HG02588 (cell line): ENCODE results near the gene PCNT.
"Not testable (repeated sequence)": the region's sequence is repeated elsewhere in the genome, so short reads cannot be mapped to it uniquely, and the experiment has no call there.

Source experiments
- ATAC-seq: cut with Tn5 transposase; IDR thresholded peaks from one replicate; pipeline ENCODE4 v1.9.1; 2021; ENCODE audit warnings: mild to moderate bottlenecking, moderate library complexity; ENCODE audit not compliant: unreplicated experiment

Gene PCNT

DNA sequence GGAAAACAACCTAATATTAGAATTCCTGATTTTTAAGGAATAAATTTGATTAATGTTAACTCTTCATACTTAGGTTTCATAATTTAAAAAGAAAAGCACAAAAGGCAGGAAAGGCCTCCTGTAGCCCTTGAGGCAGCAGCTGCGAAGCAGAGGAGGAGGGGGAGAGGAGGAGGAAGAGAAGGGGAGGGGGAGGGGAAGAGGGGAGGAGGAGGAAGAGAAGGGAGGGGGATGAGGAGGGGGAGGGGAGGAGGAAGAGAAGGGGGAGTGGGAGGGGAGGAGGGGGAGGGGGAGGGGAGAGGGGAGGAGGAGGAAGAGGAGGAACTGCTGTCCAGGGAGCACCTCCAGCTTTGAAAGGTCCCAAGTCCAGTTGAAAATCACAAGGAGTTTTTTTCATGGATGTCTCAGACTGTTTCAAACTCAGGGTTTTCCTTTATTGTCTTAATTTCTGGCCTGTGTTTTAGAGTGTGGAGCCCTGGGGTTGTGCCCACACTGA lies 99.6 kb downstream of the PCNT start:
- ATAC-seq: no peak

DNA sequence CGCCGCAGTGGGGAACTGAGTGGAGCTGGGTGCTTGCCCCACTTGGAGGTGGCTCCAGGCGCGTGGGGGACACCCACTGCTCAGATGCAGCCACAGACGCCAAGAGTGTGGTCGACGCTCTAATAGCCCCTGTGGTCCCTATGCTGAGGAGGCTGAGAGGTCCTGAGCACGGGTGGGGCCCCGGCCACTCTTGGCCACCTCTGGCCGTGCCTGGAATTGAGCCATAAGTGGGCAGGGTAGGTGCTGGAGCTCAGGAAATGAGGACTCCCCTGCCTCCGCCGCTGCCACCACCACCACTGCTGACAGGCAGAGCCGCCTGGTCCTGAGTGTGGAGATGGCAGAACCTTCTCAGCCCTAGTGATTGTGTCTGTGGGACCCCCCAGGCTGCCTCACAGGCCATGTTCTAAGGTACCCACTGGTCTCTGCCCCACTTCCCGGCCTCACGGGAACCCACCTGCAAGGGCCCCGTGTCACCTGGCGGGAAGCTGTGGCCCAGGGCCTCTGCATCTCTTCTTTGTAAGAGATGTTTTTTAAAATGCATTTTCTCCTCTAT lies 100.2 kb downstream of the PCNT start:
- no peak for ATAC-seq

DNA sequence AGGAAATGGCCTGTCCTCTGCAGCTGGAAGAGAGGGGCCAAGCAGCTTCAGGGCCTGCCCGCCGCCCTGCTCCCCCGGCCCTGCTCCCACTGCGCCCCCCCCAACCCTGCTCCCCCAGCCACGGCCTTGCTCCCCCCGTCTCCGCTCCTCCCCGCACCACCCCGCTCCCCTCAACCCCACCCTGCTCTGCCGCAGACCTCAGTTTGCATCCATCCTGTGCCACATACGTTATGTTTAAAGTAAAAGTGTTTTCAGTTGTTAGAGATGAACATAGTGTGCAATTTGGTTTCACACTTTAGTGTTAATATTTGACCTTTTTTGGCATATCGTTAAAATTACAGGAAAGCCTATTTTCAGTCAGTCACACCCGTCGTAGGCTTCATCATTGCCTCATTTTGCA lies 100.7 kb downstream of the PCNT start:
- ATAC-seq: no peak

DNA sequence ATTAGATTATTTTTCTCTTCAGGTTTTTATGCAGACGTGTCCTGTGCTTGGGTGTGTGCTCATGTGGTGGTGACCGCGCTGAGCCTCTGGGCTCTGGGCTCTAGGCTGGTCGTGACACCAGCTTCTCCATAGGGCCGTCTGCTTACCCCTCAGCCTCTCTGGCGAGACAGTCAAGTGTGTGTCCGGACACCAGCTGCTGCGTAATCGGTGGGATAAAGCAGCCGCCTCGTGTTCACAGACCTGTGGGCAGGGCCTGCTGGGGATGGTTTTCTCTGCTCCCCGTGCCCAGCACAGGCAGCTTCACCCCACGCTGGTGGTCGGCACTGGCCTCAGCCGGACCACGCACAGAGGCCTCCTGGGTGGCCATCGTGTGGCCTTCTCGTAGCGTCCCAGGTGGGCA lies 101.1 kb downstream of the PCNT start:
- no peak for ATAC-seq

DNA sequence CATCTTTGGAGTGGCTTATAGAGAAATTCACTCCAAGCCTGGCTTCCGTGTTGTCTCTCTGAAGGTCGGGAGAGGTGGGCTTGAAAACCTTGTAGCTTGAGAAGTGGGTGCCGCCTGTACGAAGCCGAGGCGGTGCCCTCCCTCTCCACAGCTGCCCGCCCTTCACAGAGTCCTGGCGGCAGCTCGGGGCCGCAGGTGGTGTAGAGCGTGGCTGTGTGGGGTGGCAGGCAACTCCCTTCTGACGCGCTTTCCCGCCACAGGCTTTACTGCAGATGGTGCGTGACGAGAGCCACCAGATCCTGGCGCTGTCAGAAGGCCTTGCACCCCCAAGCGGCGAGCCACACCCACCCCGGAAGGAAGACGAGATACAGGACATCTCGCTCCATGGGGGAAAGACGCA lies 101.6 kb downstream of the PCNT start:
- no peak for ATAC-seq

DNA sequence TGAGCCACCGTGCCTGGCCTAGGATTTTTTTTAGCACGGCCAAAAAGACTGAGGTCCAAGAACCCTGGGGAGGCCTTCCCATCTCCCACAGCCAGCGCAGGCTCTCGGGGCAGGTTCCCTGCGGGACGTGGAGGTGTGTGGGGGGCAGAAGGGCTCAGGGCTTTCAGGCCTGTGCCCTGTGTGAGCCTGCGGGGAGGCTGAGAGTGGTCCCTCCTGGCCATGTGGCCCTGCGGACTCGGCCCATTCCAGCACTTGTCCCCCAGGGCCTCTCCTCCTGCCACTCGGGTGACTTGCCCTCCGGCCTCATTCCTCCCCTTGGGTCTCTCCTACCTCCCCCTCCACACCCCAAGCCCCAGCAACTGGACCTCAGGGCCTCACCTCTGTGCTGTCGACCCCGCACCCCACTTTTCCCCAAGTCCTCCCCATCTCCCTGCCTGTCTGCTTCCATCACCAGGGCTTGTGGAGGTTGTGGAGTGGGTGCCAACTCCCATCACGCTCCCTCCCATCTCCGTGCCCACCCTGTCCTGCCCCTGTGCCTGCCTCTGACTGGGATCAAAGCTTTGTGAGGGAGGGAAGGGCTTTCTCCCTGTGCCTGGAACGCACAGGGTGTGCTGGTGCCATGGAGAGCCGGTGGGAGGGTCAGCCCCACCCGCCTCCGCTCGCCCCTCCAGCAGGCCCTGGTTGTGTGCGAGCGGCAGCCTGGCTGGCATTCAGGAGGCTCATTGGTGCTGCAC lies 102.5 kb downstream of the PCNT start:
- no peak for ATAC-seq

DNA sequence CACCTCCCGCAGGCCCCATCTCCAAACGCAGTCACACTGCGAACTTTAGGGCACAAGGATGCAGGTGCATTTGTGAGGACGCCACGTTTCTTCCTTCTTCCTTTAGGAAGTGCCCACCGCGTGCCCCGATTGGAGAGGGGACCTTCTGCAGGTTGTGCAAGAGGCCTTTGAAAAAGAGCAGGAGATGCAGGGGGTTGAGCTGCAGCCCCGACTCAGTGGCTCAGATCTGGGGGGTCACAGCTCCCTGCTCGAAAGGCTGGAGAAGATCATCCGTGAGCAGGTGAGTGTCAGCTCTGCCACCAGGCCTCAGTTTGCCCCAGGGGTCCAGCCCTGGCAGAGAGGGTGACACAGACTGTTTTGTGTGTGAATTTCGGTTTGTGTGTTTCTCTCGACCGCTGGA lies 103.6 kb downstream of the PCNT start:
- no peak for ATAC-seq

DNA sequence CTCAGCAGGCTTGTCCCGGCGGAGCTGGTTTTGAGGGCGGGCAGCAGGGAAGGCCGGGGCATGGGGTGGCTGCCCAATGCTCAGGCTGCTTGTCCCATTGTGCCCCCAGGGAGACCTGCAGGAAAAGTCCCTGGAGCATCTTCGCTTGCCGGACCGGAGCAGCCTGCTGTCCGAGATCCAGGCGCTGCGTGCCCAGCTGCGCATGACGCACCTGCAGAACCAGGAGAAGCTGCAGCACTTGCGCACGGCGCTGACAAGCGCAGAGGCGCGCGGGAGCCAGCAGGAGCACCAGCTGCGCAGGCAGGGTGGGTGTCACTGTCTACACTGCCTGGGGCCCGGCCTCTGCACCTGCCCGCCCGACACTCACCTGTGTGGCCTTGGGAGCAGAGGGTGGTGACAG lies 104.3 kb downstream of the PCNT start:
- no peak for ATAC-seq

DNA sequence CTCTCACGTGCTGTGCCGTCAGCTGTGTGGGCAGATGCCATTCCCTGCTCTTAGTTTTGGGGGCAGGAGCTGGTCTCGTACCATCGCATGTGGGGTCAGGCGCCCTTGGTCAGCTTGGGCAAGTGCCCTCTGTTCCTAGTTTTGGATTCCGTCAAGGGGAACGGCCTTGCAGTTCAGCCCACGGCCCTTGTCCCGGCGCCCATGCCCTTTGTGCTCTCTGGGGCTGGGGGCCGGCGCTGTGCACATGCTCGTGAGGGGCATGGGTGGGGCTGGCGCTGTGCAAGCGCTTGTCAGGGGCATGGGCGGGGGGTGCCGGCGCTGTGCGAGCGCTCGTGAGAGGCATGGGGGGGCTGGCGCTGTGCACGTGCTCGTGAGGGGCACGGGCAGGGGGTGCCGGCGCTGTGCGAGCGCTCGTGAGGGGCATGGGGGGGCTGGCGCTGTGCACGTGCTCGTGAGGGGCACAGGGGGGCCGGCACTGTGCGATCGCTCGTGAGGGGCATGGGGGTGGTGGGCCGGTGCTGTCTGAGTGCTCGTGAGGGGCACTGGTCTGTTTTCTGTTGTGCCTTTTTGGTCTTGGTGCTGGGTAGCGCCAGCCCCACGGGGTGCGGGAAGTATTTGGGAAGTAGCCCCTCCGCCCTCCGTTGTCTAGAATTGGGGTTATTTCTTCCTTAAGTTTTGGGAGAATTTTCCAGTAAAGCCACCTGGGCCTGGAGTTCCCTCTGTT lies 105.2 kb downstream of the PCNT start:
- no peak for ATAC-seq

DNA sequence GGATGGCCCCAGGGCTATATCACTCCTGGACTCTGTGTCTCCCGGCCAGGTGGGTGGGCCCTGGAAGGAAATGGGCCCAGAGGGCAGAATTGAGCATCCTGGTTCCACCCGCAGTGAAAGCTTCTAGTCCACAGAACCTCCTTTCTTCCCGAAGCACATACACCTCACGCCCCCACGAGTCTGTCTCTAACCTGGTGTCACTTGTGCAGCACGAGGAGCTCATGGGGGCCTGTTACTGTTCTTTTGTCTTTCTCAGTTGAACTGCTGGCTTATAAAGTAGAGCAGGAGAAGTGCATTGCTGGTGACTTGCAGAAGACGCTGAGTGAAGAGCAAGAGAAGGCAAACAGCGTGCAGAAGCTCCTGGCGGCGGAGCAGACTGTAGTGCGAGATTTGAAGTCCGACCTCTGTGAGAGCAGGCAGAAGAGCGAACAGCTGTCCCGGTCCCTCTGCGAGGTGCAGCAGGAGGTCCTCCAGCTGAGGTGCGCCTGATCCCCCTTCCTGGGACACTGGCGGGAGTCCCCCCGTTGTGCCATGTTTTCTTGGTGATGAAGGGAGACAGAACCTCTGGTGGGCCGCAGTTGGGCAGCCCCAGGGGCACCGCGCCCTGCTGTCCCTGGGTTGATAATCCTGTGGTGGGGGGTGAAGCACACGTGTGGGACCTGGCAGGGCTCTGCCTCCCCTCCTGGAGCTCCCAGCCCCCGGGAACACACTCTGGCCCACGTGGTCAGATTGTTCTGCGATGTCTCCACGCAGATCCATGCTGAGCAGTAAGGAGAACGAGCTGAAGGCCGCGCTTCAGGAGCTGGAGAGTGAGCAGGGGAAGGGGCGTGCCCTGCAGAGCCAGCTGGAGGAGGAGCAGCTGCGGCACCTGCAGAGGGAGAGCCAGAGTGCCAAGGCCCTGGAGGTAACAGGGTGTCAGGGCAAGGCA lies 106.1 kb downstream of the PCNT start:
- ATAC-seq: no peak

DNA sequence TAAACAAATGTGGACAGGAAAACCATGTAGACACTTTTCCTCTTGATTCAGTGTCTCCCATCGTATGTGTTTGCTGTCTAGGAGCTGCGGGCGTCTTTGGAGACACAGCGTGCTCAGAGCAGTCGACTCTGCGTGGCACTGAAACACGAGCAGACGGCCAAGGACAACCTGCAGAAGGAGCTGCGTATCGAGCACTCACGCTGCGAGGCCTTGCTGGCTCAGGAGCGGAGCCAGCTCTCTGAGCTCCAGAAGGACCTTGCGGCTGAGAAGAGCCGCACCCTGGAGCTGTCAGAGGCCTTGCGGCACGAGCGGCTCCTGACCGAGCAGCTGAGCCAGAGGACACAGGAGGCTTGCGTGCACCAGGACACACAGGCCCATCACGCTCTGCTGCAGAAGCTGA lies 107.5 kb downstream of the PCNT start:
- no peak for ATAC-seq

DNA sequence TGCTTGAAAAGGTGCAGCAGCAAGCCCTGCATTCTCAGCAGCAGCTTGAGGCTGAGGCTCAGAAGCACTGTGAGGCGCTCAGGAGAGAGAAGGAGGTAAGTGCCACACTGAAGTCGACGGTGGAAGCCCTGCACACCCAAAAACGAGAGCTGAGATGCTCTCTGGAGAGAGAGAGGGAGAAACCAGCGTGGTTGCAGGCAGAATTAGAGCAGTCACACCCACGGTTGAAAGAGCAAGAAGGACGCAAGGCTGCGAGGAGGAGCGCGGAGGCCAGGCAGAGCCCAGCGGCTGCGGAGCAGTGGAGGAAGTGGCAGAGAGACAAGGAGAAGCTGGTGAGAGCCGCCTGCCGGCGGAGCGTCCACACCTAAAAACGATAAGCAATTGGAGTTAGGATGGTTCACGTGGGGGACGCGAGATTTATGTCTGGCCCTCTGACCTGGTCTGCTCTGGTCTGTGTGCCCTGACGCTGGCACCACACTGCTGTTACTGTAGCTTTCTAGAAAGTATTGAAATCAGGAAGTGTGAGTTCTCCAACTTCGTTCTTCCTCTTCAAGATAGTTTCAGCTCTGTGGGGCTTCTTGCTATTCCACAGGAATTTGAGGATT lies 108.0 kb downstream of the PCNT start:
- ATAC-seq: no peak

DNA sequence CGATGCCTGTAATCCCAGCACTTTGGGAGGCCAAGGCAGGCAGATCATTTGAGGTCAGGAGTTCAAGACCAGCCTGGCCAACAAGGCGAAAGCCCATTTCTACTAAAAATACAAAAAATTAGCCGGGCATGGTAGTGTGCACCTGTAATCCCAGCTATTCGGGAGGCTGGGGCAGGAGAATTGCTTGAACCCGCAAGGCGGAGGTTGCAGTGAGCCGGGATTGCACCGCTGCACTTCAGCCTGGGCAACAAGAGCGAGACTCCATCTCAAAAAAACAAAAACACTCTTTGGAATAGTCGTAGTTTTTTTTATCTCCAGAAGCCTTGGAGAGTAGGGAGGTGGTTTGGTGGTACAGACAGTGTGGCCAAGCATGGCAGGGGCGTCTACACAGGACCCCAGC lies 109.2 kb downstream of the PCNT start:
- ATAC-seq: not testable (repeated sequence)

DNA sequence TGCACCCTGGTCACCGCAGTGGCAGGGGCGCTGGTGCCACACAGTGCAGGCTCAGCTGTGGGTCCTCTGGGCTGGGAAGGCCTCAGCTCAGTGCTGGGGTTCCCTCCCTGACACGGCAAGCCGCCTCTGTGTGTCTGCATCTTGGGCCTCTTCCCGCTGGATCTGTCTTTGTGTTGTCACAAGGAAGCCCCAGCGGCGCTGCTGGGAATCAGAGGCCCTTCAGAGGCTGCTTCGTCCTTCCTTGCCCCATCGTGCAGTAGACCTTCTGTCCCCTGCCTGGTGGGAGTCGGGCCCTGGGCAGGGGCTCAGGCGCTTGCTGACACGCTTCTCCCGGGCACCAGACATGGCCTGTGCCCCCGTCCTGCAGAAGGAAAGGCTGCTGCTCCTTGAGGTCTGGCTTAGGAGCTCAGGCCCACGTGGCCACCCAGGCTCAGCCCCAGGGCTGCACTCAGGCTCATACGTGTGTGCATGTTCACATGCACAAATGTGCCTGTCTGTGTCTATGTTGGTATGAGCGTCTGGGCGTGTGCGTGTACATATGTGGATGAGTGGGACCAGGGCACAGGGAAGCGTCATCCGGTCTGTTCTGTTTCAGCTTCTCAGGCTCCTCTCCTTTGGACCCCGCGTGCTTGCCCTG lies 110.5 kb downstream of the PCNT start:
- no peak for ATAC-seq

DNA sequence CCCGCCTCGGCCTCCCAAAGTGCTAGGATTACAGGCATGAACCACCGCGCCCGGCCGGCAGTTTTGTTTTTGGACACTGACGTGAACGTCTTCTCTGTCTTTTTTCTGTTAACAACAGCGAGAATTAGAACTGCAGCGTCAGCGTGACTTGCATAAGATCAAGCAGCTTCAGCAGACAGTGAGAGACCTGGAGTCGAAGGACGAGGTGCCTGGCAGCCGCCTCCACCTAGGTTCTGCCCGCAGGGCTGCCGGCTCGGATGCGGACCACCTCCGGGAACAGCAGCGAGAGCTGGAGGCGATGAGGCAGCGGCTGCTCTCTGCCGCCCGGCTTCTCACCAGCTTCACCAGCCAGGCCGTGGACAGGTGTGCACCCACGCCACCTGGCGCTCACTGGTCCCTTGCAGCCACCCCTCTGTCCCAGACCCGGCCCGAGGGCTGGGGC lies 111.9 kb downstream of the PCNT start:
- no peak for ATAC-seq

DNA sequence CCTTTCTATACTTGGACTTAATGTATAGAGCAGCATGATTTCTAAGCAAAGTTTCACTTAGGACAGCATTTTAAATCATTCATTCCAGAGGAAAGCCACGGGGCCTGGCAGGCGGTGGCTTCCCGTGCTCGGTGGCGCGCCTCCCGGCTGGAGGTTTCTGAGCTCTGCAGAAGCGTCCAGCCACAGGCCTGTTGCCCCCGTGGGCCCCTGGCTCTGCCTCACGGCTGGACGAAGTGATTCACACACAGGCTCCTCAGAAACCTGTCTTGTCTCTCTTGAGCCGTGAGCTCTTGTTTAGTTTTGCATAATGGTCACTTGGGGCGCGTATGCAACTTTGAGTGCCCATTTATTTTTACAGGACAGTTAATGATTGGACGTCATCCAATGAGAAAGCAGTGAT lies 112.7 kb downstream of the PCNT start:
- no peak for ATAC-seq

DNA sequence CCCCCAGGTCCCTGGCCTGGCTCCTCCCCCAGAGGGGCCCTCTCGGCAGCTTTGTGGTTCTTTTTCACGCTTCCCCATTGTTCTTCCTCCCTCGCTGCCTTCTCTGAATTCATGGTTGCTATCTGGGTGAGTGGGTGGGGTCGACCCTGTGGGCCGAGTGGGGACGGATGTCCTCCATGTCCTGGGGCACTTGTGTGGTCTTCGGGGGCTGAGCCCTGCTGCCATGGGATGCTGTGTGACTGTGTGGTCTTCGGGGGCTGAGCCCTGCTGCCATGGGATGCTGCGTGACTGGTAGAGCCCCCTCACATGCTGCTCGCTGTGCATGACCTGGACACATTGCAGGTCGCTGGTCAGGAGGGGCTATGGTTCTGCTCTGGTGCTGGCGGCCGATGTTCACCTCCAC lies 113.1 kb downstream of the PCNT start:
- ATAC-seq: no peak

DNA sequence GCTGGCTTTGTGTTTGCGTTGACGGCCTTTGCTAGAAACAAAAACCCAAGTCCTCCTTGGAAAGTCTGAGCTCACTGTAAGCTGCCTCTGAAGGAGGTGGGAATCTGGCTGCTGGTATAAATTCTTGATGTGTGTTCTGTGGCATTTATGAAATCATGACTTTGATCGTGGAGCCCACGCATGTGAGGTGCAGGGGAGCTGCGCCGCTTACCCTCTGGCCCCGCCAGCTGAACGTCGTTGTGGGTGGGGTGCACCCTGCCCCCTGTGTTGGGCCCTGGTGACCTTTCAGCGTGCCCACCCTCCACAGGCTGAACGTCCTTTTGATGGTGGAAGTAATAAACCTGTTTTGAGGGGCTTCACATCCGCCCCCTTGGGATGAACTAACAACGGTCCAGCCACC lies 113.6 kb downstream of the PCNT start:
- ATAC-seq: no peak

DNA sequence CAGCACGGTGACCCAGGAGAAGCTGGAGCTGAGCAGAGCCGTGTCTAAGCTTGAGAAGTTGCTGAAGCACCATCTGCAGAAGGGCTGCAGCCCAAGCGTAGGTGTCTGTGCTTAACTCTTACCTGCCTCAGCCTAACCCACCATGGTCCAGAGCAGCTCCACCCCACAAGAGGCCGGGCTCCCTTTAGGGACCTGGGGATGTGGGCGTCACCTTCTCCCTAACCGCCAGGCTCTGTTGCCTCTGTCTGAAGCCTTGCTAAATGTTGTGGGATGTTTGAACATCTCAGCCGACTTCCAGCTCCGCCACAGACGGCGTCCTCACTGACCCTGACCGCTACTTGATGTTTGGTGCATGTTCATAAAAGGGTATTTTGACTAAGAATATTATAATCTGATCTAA lies 114.3 kb downstream of the PCNT start:
- ATAC-seq: no peak

DNA sequence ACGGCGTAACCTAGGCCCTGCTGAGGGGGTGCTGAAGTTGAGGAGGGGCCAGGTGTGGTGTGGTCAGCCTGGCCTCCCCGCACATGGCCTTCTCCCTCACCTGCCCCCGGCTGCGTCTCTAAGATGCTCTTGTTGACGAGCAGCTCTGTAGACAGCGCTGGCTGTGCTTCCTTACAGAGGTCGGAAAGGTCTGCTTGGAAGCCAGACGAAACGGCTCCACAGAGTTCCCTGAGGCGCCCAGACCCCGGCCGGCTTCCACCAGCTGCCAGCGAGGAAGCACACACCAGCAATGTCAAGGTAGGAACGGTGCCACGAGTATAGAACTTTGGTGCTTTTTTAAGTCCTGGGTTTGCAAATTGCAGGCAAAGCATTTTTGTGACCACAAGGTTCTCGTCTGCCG lies 116.0 kb downstream of the PCNT start:
- no peak for ATAC-seq
